SW480 (cell line): ENCODE measurements around the gene TTF1.
A peak's percentile ranks its signal among the peaks of the same experiment; 100 is the strongest.

Experiments
- DNase-seq: peaks from one replicate; pipeline ENCODE4 v3.0.0-alpha.2; 2016; ENCODE audit warnings: low spot score

Gene TTF1, protein sequence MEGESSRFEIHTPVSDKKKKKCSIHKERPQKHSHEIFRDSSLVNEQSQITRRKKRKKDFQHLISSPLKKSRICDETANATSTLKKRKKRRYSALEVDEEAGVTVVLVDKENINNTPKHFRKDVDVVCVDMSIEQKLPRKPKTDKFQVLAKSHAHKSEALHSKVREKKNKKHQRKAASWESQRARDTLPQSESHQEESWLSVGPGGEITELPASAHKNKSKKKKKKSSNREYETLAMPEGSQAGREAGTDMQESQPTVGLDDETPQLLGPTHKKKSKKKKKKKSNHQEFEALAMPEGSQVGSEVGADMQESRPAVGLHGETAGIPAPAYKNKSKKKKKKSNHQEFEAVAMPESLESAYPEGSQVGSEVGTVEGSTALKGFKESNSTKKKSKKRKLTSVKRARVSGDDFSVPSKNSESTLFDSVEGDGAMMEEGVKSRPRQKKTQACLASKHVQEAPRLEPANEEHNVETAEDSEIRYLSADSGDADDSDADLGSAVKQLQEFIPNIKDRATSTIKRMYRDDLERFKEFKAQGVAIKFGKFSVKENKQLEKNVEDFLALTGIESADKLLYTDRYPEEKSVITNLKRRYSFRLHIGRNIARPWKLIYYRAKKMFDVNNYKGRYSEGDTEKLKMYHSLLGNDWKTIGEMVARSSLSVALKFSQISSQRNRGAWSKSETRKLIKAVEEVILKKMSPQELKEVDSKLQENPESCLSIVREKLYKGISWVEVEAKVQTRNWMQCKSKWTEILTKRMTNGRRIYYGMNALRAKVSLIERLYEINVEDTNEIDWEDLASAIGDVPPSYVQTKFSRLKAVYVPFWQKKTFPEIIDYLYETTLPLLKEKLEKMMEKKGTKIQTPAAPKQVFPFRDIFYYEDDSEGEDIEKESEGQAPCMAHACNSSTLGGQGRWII

DNA sequence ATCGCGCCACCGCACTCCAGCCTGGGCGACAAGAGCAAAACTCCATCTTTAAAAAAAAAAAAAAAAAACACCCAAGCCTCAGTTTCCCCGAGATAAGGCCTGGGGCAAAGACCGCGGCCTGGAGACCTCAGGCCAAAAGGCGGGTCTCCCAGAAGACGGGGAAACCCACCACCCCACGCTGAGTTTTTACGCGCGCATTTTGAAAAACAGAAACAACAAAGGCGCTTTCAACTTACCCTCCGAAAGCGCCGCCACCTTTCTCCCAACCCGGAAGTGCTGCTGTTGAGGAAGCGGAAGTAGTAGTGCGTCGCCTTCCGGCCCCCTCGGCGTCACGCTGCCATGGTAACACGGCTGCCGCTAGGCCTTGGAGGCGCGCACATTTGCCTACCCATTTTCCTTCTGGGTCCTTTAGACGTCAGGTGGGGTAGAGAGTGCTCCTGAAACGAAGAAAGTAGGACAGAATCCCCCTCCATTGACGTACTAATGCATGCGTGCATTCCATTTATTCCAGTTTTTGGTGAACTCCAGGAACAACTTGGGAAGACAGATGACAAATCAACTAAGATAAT lies at the start of gene TTF1:
Gene TTF1 (minus strand): TSS at position 287 of the 569 bp plus-strand sequence. CDS start 4,019 bp downstream, outside the sequence.
- peak; percentile 89 for DNase-seq

DNA sequence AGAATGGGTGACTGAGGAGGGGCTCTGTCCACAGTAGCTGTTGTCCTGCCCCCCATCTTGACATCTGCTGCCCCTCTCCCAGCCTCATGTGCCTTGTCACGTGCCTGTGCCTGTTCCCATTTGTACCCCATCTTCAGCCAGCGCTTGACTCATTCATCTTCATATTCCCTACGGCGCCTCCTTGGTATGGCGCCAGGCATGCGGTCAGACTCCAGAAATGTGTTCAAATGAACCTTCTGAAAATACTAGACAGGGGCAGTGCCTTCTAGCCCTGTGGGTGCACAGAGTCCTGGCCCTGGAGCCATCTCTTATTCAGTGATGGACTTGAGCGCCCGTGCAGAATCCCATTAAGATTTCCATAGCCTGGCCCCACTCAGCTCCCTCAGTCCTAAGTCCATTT lies 49.6 kb upstream of the TTF1 start:
- DNase-seq = no peak

DNA sequence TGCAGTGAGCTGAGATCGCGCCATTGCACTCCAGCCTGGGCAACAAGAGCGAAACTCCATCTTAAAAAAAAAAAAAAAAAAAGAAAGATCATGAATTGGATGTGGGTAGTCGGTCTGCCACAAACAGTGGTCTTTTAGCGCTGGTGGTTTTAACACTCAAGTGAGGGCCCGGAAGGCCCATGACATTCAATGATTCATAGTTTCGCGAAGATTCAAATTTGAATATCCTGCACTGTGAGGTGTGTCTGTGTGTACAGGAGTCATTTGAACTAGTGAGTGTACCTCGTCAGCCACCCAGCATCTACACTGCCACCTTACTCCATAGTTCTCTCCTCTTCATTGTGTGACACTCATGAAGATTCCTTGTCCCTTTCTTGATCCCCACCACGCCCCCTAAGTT lies 44.6 kb upstream of the TTF1 start:
- no peak for DNase-seq

- no peak for DNase-seq
Measured at GRCh38 chr9:132447902-132448301, 41.3 kb upstream of the TTF1 start.

GRCh38 chr9:132447346-132447745 lies 40.7 kb upstream of the TTF1 start:
- DNase-seq = no peak

DNA sequence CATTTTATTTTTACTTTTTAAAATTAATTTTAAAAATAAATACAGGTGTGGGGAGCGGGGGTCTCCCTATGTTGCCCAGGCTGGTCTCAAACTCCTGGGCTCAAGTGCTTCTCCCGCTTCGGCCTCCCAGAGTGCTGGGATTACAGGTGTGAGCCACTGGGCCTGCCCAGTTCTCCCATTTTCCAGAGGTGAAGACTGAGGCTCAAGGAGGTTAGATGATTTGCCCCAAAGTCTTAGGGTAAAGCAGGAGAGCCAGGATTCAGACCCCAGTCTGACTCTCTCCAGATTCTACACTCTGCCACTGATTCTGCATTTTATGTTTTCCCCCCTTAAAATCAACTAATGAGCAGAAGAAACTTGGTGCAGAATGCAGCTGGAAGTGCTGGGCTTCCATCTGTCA lies 40.2 kb upstream of the TTF1 start:
- DNase-seq = no peak

- peak; percentile 16 for DNase-seq
Measured at GRCh38 chr9:132443951-132444607, 37.4 kb upstream of the TTF1 start.

GRCh38 chr9:132441404-132441803 lies 34.8 kb upstream of the TTF1 start:
- no peak for DNase-seq

- DNase-seq = no peak
Measured at GRCh38 chr9:132440735-132441134, 34.1 kb upstream of the TTF1 start.

- no peak for DNase-seq
Measured at GRCh38 chr9:132439153-132439552, 32.5 kb upstream of the TTF1 start.

DNA sequence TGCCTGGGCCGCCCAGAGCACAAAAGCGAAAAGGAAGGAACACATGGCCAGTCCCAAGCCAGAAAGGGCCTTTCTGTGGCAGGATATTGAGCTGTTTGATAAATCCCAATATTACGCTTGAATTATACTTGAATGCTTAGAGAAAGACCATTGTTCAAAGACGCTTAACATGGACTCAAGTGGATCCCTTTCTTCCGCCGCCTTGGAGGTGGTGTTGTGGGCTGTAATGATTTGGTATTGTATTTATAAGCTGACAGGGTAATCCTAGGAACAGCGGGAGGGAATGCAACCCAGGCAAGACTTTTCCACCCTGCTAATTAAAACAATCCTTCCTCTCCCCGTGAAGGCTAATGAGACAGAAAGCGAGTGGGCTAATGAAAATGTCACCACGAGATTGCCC lies 28.2 kb upstream of the TTF1 start:
- DNase-seq = no peak

GRCh38 chr9:132430998-132431397 lies 24.4 kb upstream of the TTF1 start:
- DNase-seq = no peak

DNA sequence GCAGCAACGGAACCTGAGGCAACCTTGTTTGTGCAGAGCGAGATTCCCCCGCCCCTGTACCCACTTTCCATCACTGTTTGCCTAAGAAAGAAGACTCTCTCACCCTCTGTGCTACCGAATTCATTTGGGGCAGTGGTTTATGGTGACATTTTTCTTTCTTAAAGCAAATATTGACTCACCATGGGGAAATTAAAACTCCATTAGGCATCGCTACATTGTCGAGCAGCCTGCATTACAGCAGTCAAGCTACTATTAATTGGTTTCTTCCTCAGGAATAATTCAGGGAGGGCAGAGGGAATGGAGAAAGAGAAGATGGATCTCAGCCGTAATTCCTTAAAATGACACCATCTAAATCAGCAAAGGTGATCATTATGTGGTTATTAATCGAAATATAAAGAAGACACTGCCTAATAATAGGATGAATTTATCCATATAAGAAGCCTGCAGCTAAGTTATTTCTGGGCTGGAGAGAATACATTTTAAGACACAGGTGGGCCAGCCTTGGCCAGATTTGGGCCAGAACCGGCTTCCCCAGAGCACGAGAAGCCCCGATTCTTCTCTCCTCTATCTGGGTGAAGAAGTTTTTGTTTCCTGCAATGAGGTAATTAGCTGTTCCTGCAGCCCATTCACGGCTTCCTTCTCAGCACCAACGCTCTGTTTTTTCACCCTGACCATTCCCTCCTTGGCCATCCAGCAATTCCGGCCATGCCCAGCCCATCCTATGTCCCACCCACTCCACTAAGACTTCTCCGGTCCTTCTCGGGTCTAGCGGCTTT lies 20.2 kb upstream of the TTF1 start:
- DNase-seq = no peak

DNA sequence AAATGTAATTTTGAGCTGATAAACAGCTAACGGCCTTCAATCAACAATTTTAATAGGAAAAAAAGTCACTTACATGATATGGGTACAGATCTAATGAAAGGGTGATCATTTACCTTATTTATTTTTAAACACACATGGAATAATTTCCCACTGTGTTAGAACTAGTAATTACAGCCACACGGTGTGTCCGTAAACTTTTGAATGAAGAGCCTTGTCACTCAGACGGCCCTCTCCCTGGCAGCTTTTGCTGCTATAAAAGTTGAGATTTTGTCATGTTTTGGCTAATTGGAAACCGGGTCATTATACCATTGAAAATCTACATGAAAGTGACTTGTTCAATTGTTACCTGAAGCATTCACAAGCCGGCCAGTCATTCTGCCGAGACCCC lies 19.0 kb upstream of the TTF1 start:
- no peak for DNase-seq

GRCh38 chr9:132424857-132425674 lies 18.4 kb upstream of the TTF1 start:
- no peak for DNase-seq

GRCh38 chr9:132423503-132423902 lies 16.9 kb upstream of the TTF1 start:
- DNase-seq = no peak

DNA sequence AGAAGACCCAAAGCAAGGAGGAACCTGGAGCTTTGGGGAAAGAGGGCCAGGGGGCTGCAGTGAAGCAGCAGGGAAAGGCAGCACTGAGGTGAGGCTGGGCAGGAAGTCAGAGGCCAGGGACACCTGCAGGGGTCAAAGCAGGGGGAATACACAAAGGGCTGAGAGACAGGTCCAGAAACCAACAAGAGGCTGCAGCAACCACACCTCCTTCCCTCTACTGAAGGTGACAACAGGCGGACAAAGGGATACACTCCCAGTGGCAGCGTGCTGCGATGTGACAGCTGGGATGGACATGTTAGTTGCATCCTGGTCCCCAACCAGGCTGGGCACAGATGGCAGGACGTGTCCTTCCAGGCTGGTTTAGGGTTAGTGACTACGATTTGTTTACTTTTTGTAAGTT lies 15.9 kb upstream of the TTF1 start:
- no peak for DNase-seq

GRCh38 chr9:132418726-132419363 lies 12.2 kb upstream of the TTF1 start:
- DNase-seq = no peak

DNA sequence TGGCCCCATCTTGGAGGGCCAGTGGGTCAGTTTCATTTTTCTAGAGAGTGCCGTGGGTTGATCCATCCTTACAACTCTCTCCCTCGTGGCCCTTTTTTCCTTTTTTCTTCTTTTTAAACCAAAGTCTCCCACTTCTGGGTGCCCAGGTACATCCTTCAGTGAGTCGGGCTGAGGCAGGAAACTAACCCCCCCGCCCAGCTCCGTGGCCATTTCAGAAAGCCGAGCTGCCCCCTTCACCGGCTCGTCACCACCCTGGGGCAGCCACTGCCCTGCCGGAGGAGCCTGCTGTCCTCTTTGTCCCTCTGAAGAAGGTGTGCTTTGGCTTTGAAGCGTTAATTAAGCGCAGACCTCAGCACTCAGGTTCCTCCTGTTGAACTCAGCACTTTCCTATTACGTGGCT lies 8.5 kb upstream of the TTF1 start:
- no peak for DNase-seq

DNA sequence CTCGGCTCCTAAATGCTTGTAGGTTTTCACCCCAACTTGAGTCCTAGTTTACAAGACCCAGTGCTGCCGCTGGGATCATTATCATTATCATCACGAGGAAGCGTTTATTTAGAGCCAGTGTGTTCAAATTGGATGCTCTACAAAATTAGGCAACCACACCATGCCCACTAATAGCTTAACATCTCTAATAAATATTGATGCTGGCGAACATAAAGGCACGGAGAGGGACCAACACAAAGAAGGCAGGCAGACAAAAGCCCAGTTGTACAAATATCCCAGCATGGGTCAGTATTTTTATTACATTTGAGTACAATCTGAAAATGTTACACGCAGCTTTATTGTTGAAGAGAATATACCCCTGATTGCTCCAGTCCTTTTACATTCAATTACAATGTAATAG lies 8.1 kb upstream of the TTF1 start:
- DNase-seq = no peak
